Measurements from ENCODE around the gene STMN1.

STMN1 gene

GRCh38 chr1:25858494-25858893, 47.7 kb downstream of the STMN1 start:
- TF ChIP-seq POLR2A (IDR thresholded peaks at IDR 0.05; ENCODE audit: extremely low read depth, insufficient read length) (no peak), MYC (IDR thresholded peaks at IDR 0.05; ENCODE audit: low read depth, low read length) (no peak), MAX (IDR thresholded peaks at IDR 0.05; ENCODE audit: low read depth, low read length) (no peak)
- TF ChIP-seq, protein P1, sequence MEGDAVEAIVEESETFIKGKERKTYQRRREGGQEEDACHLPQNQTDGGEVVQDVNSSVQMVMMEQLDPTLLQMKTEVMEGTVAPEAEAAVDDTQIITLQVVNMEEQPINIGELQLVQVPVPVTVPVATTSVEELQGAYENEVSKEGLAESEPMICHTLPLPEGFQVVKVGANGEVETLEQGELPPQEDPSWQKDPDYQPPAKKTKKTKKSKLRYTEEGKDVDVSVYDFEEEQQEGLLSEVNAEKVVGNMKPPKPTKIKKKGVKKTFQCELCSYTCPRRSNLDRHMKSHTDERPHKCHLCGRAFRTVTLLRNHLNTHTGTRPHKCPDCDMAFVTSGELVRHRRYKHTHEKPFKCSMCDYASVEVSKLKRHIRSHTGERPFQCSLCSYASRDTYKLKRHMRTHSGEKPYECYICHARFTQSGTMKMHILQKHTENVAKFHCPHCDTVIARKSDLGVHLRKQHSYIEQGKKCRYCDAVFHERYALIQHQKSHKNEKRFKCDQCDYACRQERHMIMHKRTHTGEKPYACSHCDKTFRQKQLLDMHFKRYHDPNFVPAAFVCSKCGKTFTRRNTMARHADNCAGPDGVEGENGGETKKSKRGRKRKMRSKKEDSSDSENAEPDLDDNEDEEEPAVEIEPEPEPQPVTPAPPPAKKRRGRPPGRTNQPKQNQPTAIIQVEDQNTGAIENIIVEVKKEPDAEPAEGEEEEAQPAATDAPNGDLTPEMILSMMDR (IDR thresholded peaks at IDR 0.05; ENCODE audit: low read depth, low read length): no peak
- H3K4me3 ChIP-seq (ENCODE audit: low read depth, low read length): peak overlapping the region; percentile 95
- peak; percentile 62 for DNase-seq (ENCODE audit: low read depth)

- no peak for DNase-seq (ENCODE audit: low read depth)
Observed at GRCh38 chr1:25856856-25857255, 49.4 kb downstream of the STMN1 start.

DNA sequence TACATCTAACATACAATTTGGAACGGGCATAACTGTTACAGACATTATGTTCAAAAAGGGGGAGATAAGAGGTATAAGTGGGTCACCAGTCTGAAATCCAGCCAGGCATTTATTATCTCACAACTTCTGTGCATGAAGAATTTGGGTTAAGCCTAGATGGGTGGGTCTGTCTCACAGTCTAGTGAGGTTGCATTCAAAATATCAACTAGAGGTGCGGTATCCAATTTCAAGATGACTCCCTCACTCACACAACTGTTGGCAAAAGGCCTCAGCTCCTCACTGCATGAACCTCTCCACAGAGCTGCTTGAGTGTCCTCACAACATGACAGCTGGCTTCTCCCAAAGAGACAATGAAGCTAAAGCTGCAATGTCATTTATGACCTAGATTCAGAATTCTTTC, 51.7 kb downstream of the STMN1 start:
- no peak for TF ChIP-seq MYC (IDR thresholded peaks at IDR 0.05; ENCODE audit: low read depth, low read length)
- TF ChIP-seq POLR2A (IDR thresholded peaks at IDR 0.05; ENCODE audit: extremely low read depth, insufficient read length): no peak
- TF ChIP-seq, protein P1 (IDR thresholded peaks at IDR 0.05; ENCODE audit: low read depth, low read length): no peak
- no peak for TF ChIP-seq MAX (IDR thresholded peaks at IDR 0.05; ENCODE audit: low read depth, low read length)
- no peak for DNase-seq (ENCODE audit: low read depth)
- no peak overlapping the region for H3K4me3 ChIP-seq (ENCODE audit: low read depth, low read length)

More at GRCh38 chr1:25856856-25857255, 49.4 kb downstream of the STMN1 start:
- TF ChIP-seq MAX (IDR thresholded peaks at IDR 0.05; ENCODE audit: low read depth, low read length) (no peak), MYC (IDR thresholded peaks at IDR 0.05; ENCODE audit: low read depth, low read length) (no peak), POLR2A (IDR thresholded peaks at IDR 0.05; ENCODE audit: extremely low read depth, insufficient read length) (no peak)
- TF ChIP-seq, protein P1 (IDR thresholded peaks at IDR 0.05; ENCODE audit: low read depth, low read length): no peak
- H3K4me3 ChIP-seq (ENCODE audit: low read depth, low read length): no peak overlapping the region
